ENCODE data around the gene CDK17.

The CDK17 gene

GRCh38 chr12:96360550-96360949 lies 39.7 kb downstream of the CDK17 start:
- TF ChIP-seq, protein P1, sequence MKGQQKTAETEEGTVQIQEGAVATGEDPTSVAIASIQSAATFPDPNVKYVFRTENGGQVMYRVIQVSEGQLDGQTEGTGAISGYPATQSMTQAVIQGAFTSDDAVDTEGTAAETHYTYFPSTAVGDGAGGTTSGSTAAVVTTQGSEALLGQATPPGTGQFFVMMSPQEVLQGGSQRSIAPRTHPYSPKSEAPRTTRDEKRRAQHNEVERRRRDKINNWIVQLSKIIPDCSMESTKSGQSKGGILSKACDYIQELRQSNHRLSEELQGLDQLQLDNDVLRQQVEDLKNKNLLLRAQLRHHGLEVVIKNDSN (IDR thresholded peaks at IDR 0.05): no peak
- TF ChIP-seq RAD21 (IDR thresholded peaks at IDR 0.05; ENCODE audit: low read depth) (no peak), CEBPB (IDR thresholded peaks at IDR 0.05) (no peak), TAF1 (IDR thresholded peaks at IDR 0.05; ENCODE audit: low read depth) (no peak), TEAD4 (IDR thresholded peaks at IDR 0.05) (no peak), REST (IDR thresholded peaks at IDR 0.05; ENCODE audit: low read depth) (no peak), FOXM1 (IDR thresholded peaks at IDR 0.05; ENCODE audit: borderline replicate concordance, low read depth) (no peak), NFIC (IDR thresholded peaks at IDR 0.05) (no peak), CREB1 (IDR thresholded peaks at IDR 0.05; ENCODE audit: low read depth) (no peak), TCF12 (IDR thresholded peaks at IDR 0.05; ENCODE audit: low read depth) (no peak), MAX (IDR thresholded peaks at IDR 0.05) (no peak), ZBTB7A (IDR thresholded peaks at IDR 0.05; ENCODE audit: low read depth) (no peak), YY1 (IDR thresholded peaks at IDR 0.05; ENCODE audit: low read depth) (no peak), EGR1 (IDR thresholded peaks at IDR 0.05) (no peak), EP300 (IDR thresholded peaks at IDR 0.05; ENCODE audit: borderline replicate concordance) (no peak)

- TF ChIP-seq, protein P1 (IDR thresholded peaks at IDR 0.05): peak; percentile 57; the same call in 1 of the 2 replicates
- no peak for TF ChIP-seq TEAD4 (IDR thresholded peaks at IDR 0.05)
Observed at GRCh38 chr12:96359328-96359727, 40.9 kb downstream of the CDK17 start.

- TF ChIP-seq FOXM1 (IDR thresholded peaks at IDR 0.05; ENCODE audit: borderline replicate concordance, low read depth): no peak
- no peak for TF ChIP-seq CEBPB (IDR thresholded peaks at IDR 0.05)
- no peak for TF ChIP-seq CREB1 (IDR thresholded peaks at IDR 0.05; ENCODE audit: low read depth)
- TF ChIP-seq, protein P1 (IDR thresholded peaks at IDR 0.05): no peak
- TF ChIP-seq EGR1 (IDR thresholded peaks at IDR 0.05): no peak
- no peak for TF ChIP-seq TCF12 (IDR thresholded peaks at IDR 0.05; ENCODE audit: low read depth)
- no peak for TF ChIP-seq REST (IDR thresholded peaks at IDR 0.05; ENCODE audit: low read depth)
- no peak for TF ChIP-seq NFIC (IDR thresholded peaks at IDR 0.05)
- no peak for TF ChIP-seq ZBTB7A (IDR thresholded peaks at IDR 0.05; ENCODE audit: low read depth)
- TF ChIP-seq TEAD4 (IDR thresholded peaks at IDR 0.05): no peak
- TF ChIP-seq TAF1 (IDR thresholded peaks at IDR 0.05; ENCODE audit: low read depth): no peak
Observed at GRCh38 chr12:96356831-96357230, 43.4 kb downstream of the CDK17 start.

GRCh38 chr12:96354844-96355534 lies 45.2 kb downstream of the CDK17 start:
- TF ChIP-seq TCF12 (IDR thresholded peaks at IDR 0.05; ENCODE audit: low read depth) (no peak), CEBPB (IDR thresholded peaks at IDR 0.05) (no peak), TEAD4 (IDR thresholded peaks at IDR 0.05) (no peak), REST (IDR thresholded peaks at IDR 0.05; ENCODE audit: low read depth) (no peak), FOXM1 (IDR thresholded peaks at IDR 0.05; ENCODE audit: borderline replicate concordance, low read depth) (no peak), NFIC (IDR thresholded peaks at IDR 0.05) (no peak), EGR1 (IDR thresholded peaks at IDR 0.05) (no peak), TAF1 (IDR thresholded peaks at IDR 0.05; ENCODE audit: low read depth) (no peak), YY1 (IDR thresholded peaks at IDR 0.05; ENCODE audit: low read depth) (no peak), EP300 (IDR thresholded peaks at IDR 0.05; ENCODE audit: borderline replicate concordance) (no peak), ZBTB7A (IDR thresholded peaks at IDR 0.05; ENCODE audit: low read depth) (no peak), RAD21 (IDR thresholded peaks at IDR 0.05; ENCODE audit: low read depth) (no peak), CREB1 (IDR thresholded peaks at IDR 0.05; ENCODE audit: low read depth) (no peak), MAX (IDR thresholded peaks at IDR 0.05) (no peak)
